SK-N-SH (cell line): ENCODE data around the gene RIPOR2.

Experiments used
- CHD2 ChIP-seq: fragments of 150-350 bp; IDR thresholded peaks from 2 replicates; pipeline ENCODE4 v1.6.1; 2018; ENCODE audit warnings: low read length; ENCODE audit not compliant: partially characterized antibody
- EP300 ChIP-seq, 2 experiments: IDR thresholded peaks; 2 replicates each; pipeline versions ENCODE4 v1.4.0 to v1.6.1; 2012; ENCODE audit warnings: borderline replicate concordance in 1 of 2, low read depth in 1 of 2, low read length in 1 of 2
- GABPA ChIP-seq: IDR thresholded peaks from 2 replicates; pipeline ENCODE4 v1.4.0; 2012; ENCODE audit warnings: low read depth, mild to moderate bottlenecking
- JUND ChIP-seq: IDR thresholded peaks from 2 replicates; pipeline ENCODE4 v1.4.0; 2012
- MEF2A ChIP-seq: IDR thresholded peaks from 2 replicates; pipeline ENCODE4 v1.4.0; 2012; ENCODE audit warnings: low read depth, borderline replicate concordance
- SMC3 ChIP-seq: IDR thresholded peaks from 2 replicates; pipeline ENCODE4 v1.6.1; 2012; ENCODE audit warnings: low read depth, low read length, improper control_type of control experiment
- TAF1 ChIP-seq: IDR thresholded peaks from 2 replicates; pipeline ENCODE4 v1.6.1; 2012; ENCODE audit warnings: low read depth, mild to moderate bottlenecking, low read length, moderate library complexity, borderline replicate concordance
- TF ChIP-seq, protein P1 (sequence below): fragments of 200-600 bp; sonication (generic); IDR thresholded peaks from 2 replicates; pipeline ENCODE4 v1.6.1; 2017; ENCODE audit warnings: antibody characterized with exemption, mild to moderate bottlenecking, moderate library complexity
- TF ChIP-seq, protein P2 (sequence below): IDR thresholded peaks from 2 replicates; pipeline ENCODE4 v1.4.0; 2012; ENCODE audit warnings: low read depth, borderline replicate concordance
- TF ChIP-seq, protein P3 (sequence below): IDR thresholded peaks from 2 replicates; pipeline ENCODE4 v1.6.1; 2012; ENCODE audit warnings: mild to moderate bottlenecking, low read depth, low read length, moderate library complexity
- TF ChIP-seq, protein P4 (sequence below): IDR thresholded peaks from 2 replicates; pipeline ENCODE4; 2012

DNA sequence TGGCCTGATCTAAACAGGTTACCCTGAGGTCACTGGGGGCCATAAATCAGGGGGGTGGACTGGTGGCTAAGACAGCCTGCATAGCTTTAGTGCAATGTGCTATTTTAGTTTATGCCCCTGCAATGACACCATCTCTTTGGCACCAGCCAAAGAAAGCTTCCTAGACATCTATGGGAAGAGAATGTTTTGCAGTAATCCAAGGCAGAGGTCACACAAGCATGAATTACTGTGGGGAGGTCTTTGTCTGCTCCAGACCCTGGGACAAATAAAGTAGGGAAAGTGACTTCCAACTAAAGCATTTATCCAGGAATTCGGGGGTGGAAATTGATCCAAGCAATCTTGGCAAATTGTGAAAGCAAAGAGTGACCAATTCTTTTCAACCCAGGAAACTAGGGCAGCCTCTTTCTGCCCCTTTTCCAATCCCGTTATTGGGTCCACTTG lies 5.3 kb downstream of the RIPOR2 start:
- TF ChIP-seq, protein P1, sequence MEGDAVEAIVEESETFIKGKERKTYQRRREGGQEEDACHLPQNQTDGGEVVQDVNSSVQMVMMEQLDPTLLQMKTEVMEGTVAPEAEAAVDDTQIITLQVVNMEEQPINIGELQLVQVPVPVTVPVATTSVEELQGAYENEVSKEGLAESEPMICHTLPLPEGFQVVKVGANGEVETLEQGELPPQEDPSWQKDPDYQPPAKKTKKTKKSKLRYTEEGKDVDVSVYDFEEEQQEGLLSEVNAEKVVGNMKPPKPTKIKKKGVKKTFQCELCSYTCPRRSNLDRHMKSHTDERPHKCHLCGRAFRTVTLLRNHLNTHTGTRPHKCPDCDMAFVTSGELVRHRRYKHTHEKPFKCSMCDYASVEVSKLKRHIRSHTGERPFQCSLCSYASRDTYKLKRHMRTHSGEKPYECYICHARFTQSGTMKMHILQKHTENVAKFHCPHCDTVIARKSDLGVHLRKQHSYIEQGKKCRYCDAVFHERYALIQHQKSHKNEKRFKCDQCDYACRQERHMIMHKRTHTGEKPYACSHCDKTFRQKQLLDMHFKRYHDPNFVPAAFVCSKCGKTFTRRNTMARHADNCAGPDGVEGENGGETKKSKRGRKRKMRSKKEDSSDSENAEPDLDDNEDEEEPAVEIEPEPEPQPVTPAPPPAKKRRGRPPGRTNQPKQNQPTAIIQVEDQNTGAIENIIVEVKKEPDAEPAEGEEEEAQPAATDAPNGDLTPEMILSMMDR = no peak
- TF ChIP-seq TAF1 (no peak), SMC3 (no peak), CHD2 (no peak), GABPA (no peak), JUND (no peak), EP300 (IDR thresholded peaks at IDR 0.05; ENCODE audit: borderline replicate concordance in 1 of 2, low read depth in 1 of 2, low read length in 1 of 2) (no peak), MEF2A (0 out of 2 replicates have a peak, but pooled peaks have one; percentile 27)
- TF ChIP-seq, protein P2, sequence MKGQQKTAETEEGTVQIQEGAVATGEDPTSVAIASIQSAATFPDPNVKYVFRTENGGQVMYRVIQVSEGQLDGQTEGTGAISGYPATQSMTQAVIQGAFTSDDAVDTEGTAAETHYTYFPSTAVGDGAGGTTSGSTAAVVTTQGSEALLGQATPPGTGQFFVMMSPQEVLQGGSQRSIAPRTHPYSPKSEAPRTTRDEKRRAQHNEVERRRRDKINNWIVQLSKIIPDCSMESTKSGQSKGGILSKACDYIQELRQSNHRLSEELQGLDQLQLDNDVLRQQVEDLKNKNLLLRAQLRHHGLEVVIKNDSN = no peak
- TF ChIP-seq, protein P3, sequence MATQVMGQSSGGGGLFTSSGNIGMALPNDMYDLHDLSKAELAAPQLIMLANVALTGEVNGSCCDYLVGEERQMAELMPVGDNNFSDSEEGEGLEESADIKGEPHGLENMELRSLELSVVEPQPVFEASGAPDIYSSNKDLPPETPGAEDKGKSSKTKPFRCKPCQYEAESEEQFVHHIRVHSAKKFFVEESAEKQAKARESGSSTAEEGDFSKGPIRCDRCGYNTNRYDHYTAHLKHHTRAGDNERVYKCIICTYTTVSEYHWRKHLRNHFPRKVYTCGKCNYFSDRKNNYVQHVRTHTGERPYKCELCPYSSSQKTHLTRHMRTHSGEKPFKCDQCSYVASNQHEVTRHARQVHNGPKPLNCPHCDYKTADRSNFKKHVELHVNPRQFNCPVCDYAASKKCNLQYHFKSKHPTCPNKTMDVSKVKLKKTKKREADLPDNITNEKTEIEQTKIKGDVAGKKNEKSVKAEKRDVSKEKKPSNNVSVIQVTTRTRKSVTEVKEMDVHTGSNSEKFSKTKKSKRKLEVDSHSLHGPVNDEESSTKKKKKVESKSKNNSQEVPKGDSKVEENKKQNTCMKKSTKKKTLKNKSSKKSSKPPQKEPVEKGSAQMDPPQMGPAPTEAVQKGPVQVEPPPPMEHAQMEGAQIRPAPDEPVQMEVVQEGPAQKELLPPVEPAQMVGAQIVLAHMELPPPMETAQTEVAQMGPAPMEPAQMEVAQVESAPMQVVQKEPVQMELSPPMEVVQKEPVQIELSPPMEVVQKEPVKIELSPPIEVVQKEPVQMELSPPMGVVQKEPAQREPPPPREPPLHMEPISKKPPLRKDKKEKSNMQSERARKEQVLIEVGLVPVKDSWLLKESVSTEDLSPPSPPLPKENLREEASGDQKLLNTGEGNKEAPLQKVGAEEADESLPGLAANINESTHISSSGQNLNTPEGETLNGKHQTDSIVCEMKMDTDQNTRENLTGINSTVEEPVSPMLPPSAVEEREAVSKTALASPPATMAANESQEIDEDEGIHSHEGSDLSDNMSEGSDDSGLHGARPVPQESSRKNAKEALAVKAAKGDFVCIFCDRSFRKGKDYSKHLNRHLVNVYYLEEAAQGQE = no peak
- TF ChIP-seq, protein P4, sequence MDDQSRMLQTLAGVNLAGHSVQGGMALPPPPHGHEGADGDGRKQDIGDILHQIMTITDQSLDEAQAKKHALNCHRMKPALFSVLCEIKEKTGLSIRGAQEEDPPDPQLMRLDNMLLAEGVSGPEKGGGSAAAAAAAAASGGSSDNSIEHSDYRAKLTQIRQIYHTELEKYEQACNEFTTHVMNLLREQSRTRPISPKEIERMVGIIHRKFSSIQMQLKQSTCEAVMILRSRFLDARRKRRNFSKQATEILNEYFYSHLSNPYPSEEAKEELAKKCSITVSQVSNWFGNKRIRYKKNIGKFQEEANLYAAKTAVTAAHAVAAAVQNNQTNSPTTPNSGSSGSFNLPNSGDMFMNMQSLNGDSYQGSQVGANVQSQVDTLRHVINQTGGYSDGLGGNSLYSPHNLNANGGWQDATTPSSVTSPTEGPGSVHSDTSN = 0 out of 2 replicates have a peak, but pooled peaks have one; percentile 13
